ENCODE data around the gene PRDX4.
A peak's percentile ranks its signal among the peaks of the same experiment; 100 is the strongest.

DNA sequence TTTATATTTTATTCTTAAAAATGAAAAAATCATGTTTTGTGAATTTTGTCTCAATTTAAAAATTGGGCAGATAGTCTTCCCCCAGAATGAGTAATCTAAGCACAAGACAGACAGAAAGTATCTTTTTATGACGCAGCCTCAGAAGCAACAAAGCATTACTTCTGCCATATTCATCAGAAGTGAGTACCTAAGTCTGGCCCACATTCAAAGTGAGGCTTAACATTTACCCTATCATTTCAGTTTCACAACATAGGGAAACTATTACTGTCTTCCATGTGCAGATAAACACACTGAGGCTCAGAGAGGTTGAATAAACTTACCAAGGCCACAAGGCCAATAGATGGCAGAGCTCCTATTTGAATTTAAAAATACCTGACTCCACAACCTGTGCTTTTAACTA is 4.4 kb upstream of the PRDX4 start:
- TF ChIP-seq, protein P1, sequence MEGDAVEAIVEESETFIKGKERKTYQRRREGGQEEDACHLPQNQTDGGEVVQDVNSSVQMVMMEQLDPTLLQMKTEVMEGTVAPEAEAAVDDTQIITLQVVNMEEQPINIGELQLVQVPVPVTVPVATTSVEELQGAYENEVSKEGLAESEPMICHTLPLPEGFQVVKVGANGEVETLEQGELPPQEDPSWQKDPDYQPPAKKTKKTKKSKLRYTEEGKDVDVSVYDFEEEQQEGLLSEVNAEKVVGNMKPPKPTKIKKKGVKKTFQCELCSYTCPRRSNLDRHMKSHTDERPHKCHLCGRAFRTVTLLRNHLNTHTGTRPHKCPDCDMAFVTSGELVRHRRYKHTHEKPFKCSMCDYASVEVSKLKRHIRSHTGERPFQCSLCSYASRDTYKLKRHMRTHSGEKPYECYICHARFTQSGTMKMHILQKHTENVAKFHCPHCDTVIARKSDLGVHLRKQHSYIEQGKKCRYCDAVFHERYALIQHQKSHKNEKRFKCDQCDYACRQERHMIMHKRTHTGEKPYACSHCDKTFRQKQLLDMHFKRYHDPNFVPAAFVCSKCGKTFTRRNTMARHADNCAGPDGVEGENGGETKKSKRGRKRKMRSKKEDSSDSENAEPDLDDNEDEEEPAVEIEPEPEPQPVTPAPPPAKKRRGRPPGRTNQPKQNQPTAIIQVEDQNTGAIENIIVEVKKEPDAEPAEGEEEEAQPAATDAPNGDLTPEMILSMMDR (IDR thresholded peaks at IDR 0.05; ENCODE audit: low read depth, low read length): 0 out of 2 replicates have a peak, but pooled peaks have one; percentile 6
- no peak for TF ChIP-seq EZH2phosphoT487 (IDR thresholded peaks at IDR 0.05; ENCODE audit: low read depth)
